HepG2 (cell line): Measurements from ENCODE around the gene MAN1A1. TPM values are rescaled to one million over a fixed set of nuclear protein-coding genes. Genes with fewer than 3 reads are reported as not detected.

ENCODE experiments used
- ATAC-seq: fragments of 200-7000 bp; cut with Tn5 transposase; 3 replicates; pipeline ENCODE4 v1.9.1; 2020; ENCODE audit warnings: mild to moderate bottlenecking, moderate library complexity
- BruUV-seq: library from RNA; stranded (reverse); fragments of 400-500 nt; replicated peaks from 2 replicates; lab custom pipeline; 2021; lab: Mats Ljungman, UMichigan
- CTCF ChIA-PET: fragments of 300-600 bp; formaldehyde crosslinking; extraction: SDS; loops from one replicate; lab custom pipeline; 2021; ENCODE audit warnings: low total read pairs, inconsistent platforms, low intra/inter-chr PET ratio; lab: Yijun Ruan, JAX
- POLR2A ChIA-PET: fragments of 350-600 bp; sonication (Branson Sonifier 250); formaldehyde crosslinking; loops from one replicate; lab custom pipeline; 2020; ENCODE audit warnings: antibody characterized with exemption, inconsistent platforms; lab: Yijun Ruan, JAX
- DNase-seq: peaks from one replicate; pipeline ENCODE4 v3.0.0-alpha.2; 2015; ENCODE audit warnings: low spot score
- FAIRE-seq: peaks from 3 replicates; lab custom pipeline; 2011; peaks lifted over from hg19 to GRCh38; lab: Jason Lieb, UNC
- H2AFZ ChIP-seq: one replicate; pipeline ENCODE4 v1.6.1; 2011; ENCODE audit warnings: low read length, inconsistent platforms
- H3K27ac ChIP-seq: fragments of 300-600 bp; 3 replicates; pipeline ENCODE4 v1.8.0; 2011; ENCODE audit warnings: mixed run types, mild to moderate bottlenecking, mixed read lengths, low read length, inconsistent platforms; ENCODE audit not compliant: insufficient read depth; ENCODE audit errors: extremely low read length
- H3K27me3 ChIP-seq, 2 experiments: fragments of 200-600 bp in 1 of 2; 2 replicates in 1 of 2; 3 replicates in 1 of 2; pipeline versions ENCODE4 v1.6.0 to v1.8.0; 2011; ENCODE audit warnings: low read length in 2 of 2, mild to moderate bottlenecking in 2 of 2, moderate library complexity in 2 of 2, inconsistent platforms in 1 of 2; ENCODE audit not compliant: insufficient read depth in 2 of 2, control insufficient read depth in 1 of 2
- H3K36me3 ChIP-seq, 2 experiments: fragments of 200-600 bp in 1 of 2; replicated peaks in 1 of 2; 2 replicates in 1 of 2; 3 replicates in 1 of 2; pipeline versions ENCODE4 v1.5.1 to v1.8.0; 2011; ENCODE audit warnings: low read length in 2 of 2, inconsistent platforms in 1 of 2; ENCODE audit not compliant: insufficient read depth in 2 of 2, control insufficient read depth in 1 of 2
- H3K4me1 ChIP-seq: 2 replicates; pipeline ENCODE4 v1.5.1; 2012; ENCODE audit warnings: low read length, inconsistent platforms; ENCODE audit not compliant: insufficient read depth
- H3K4me2 ChIP-seq: 2 replicates; pipeline ENCODE4 v1.6.0; 2011; ENCODE audit warnings: low read depth, low read length, inconsistent platforms
- H3K4me3 ChIP-seq, 3 experiments: fragments of 200-600 bp in 1 of 3; sonication (generic), shearing (Covaris generic) in 1 of 3; replicated peaks in 1 of 3; 2 replicates each; pipeline ENCODE4 v1.5.1; 2011 to 2016; ENCODE audit warnings: low read length in 3 of 3, inconsistent platforms in 2 of 3, low read depth in 2 of 3, mild to moderate bottlenecking in 2 of 3, control low read depth in 1 of 3, mixed read lengths in 1 of 3; ENCODE audit not compliant: insufficient read depth in 1 of 3
- H3K79me2 ChIP-seq: one replicate; pipeline ENCODE4 v1.6.1; 2011; ENCODE audit warnings: low read length, inconsistent platforms; ENCODE audit not compliant: insufficient read depth
- H3K9ac ChIP-seq: 2 replicates; pipeline ENCODE4 v1.6.0; 2011; ENCODE audit warnings: mild to moderate bottlenecking, low read depth, low read length, inconsistent platforms; ENCODE audit not compliant: insufficient read depth
- H3K9me3 ChIP-seq: 2 replicates; pipeline ENCODE4 v1.5.1; 2012; ENCODE audit warnings: mild to moderate bottlenecking, low read length
- H4K20me1 ChIP-seq: 2 replicates; pipeline ENCODE4 v1.6.0; 2011; ENCODE audit warnings: inconsistent platforms, mild to moderate bottlenecking, low read length, moderate library complexity; ENCODE audit not compliant: insufficient read depth
- BCL6 ChIP-seq: IDR thresholded peaks from 2 replicates; pipeline ENCODE4 v1.6.1; 2016; ENCODE audit warnings: missing genetic modification reagents, missing compliant biosample characterization
- CEBPB ChIP-seq: IDR thresholded peaks from 2 replicates; pipeline ENCODE4 v1.6.1; 2011; ENCODE audit warnings: low read depth, low read length, improper control_type of control experiment, borderline replicate concordance
- GTF3A ChIP-seq: sonication (generic); formaldehyde crosslinking; conservative IDR thresholded peaks from 2 replicates; pipeline ENCODE4 v1.4.0; 2020; ENCODE audit warnings: mild to moderate bottlenecking, missing genetic modification reagents
- HMGA1 ChIP-seq: sonication (generic); formaldehyde crosslinking; conservative IDR thresholded peaks from 2 replicates; pipeline ENCODE4 v1.4.0; 2020; ENCODE audit warnings: missing genetic modification reagents
- KAT8 ChIP-seq: IDR thresholded peaks from 2 replicates; pipeline ENCODE4 v1.6.1; 2016; ENCODE audit warnings: missing genetic modification reagents, missing compliant biosample characterization
- KLF16 ChIP-seq, 2 experiments: sonication (generic) in 1 of 2; formaldehyde crosslinking in 1 of 2; IDR thresholded peaks; 2 replicates each; pipeline versions ENCODE4 v1.6.1 to v1.8.0; 2016 to 2023; ENCODE audit warnings: missing genetic modification reagents in 2 of 2, missing compliant biosample characterization in 1 of 2
- KMT2A ChIP-seq: sonication (generic); formaldehyde crosslinking; IDR thresholded peaks from 2 replicates; pipeline ENCODE4 v1.4.0; 2020; ENCODE audit warnings: missing genetic modification reagents
- MIXL1 ChIP-seq: IDR thresholded peaks from 2 replicates; pipeline ENCODE4 v1.6.1; 2016
- NFYB ChIP-seq: sonication (generic); formaldehyde crosslinking; IDR thresholded peaks from 2 replicates; pipeline ENCODE4 v1.4.0; 2020; ENCODE audit warnings: missing genetic modification reagents
- NR1H2 ChIP-seq: sonication (generic); formaldehyde crosslinking; IDR thresholded peaks from 2 replicates; pipeline ENCODE4 v1.8.1; 2022; ENCODE audit warnings: low read depth, missing genetic modification reagents, borderline replicate concordance
- SCMH1 ChIP-seq: sonication (generic); formaldehyde crosslinking; IDR thresholded peaks from 2 replicates; pipeline ENCODE4 v1.9.0; 2021; ENCODE audit warnings: missing genetic modification reagents, mild to moderate bottlenecking, borderline replicate concordance
- SKI ChIP-seq: fragments of 450-650 bp; IDR thresholded peaks from one replicate; pipeline ENCODE4 v1.6.1; 2018; ENCODE audit warnings: mild to moderate bottlenecking; ENCODE audit not compliant: partially characterized antibody
- TEAD3 ChIP-seq: optimal IDR thresholded peaks from 2 replicates; pipeline ENCODE3; 2016; ENCODE audit warnings: borderline replicate concordance
- ZBTB3 ChIP-seq: sonication (generic); formaldehyde crosslinking; IDR thresholded peaks from 2 replicates; pipeline ENCODE4 v1.4.0; 2020; ENCODE audit warnings: low read depth, mild to moderate bottlenecking, moderate library complexity, missing genetic modification reagents, borderline replicate concordance
- ZFP62 ChIP-seq: sonication (generic); formaldehyde crosslinking; IDR thresholded peaks from 2 replicates; pipeline ENCODE4 v1.4.0; 2020; ENCODE audit warnings: missing genetic modification reagents
- ZMYM4 ChIP-seq: sonication (generic); formaldehyde crosslinking; IDR thresholded peaks from 2 replicates; pipeline ENCODE4 v1.8.1; 2023; ENCODE audit warnings: mild to moderate bottlenecking, missing genetic modification reagents
- ZNF44 ChIP-seq: sonication (generic); formaldehyde crosslinking; IDR thresholded peaks from 2 replicates; pipeline ENCODE4 v1.5.1; 2020; ENCODE audit warnings: mild to moderate bottlenecking, missing genetic modification reagents
- ZNF773 ChIP-seq: sonication (generic); formaldehyde crosslinking; IDR thresholded peaks from 2 replicates; pipeline ENCODE4 v1.4.0; 2020; ENCODE audit warnings: missing genetic modification reagents, borderline replicate concordance
- ZNF781 ChIP-seq: sonication (generic); formaldehyde crosslinking; IDR thresholded peaks from 2 replicates; pipeline ENCODE4 v1.5.1; 2020; ENCODE audit warnings: borderline replicate concordance, mild to moderate bottlenecking, missing genetic modification reagents; ENCODE audit errors: not compliant biosample characterization
- WGBS: methylation state at CpG from one replicate; pipeline ENCODE4 v1.1.6; 2017; ENCODE audit warnings: low lambda C conversion rate; 5-methylcytosine and 5-hydroxymethylcytosine counted together
- in situ Hi-C: cut with HindIII; loops from 2 replicates; pipeline ENCODE4 v1.10.0; 2017; ENCODE audit warnings: low pct_unique_long_range_greater_than_20kb; ENCODE audit not compliant: extremely low pct_ligation_motif_present
- intact Hi-C: fragments of 100-400 bp; cut with micrococcal nuclease; formaldehyde crosslinking; loops from one replicate; pipeline ENCODE4 v1.10.0; 2022; ENCODE audit not compliant: unreplicated experiment
- polyA plus RNA-seq, 8 experiments: library from polyadenylated mRNA; depleted of rRNA in 3 of 8; stranded (reverse) in 7 of 8; unstranded in 1 of 8; fragments of >200 nt; fragmentation: Illumina TruSeq in 4 of 8; extraction: Trizol in 4 of 8; gene quantifications; 2 replicates each; pipeline versions ENCODE4 v1.2.1 to v1.2.3, GENCODE V29; 2011 to 2016; ENCODE audit warnings: low read depth in 4 of 8, missing spikeins in 1 of 8, mixed read lengths in 1 of 8; ENCODE audit not compliant: insufficient read depth in 1 of 8
- total RNA-seq, 5 experiments: library from RNA; depleted of rRNA; stranded (reverse); fragments of >200 nt; fragmentation: Illumina TruSeq; extraction: Trizol; gene quantifications; 2 replicates each; pipeline ENCODE4 v1.2.3, GENCODE V29; 2016; ENCODE audit warnings: low read depth in 1 of 5
- TF ChIP-seq, protein P1 (sequence below): sonication (generic); formaldehyde crosslinking; IDR thresholded peaks from 2 replicates; pipeline ENCODE4 v1.8.0; 2022; ENCODE audit warnings: missing genetic modification reagents, mild to moderate bottlenecking, moderate library complexity, borderline replicate concordance
- TF ChIP-seq, protein P2 (sequence below): sonication (generic); formaldehyde crosslinking; IDR thresholded peaks from 2 replicates; pipeline ENCODE4; 2020; ENCODE audit warnings: missing genetic modification reagents, mild to moderate bottlenecking, borderline replicate concordance

The MAN1A1 gene
- total and polyA plus RNA-seq, 2 of the 13 experiments (the other 11 are each of a cell fraction or from before 2014, with no cell fraction given): 156 to 236 TPM

DNA sequence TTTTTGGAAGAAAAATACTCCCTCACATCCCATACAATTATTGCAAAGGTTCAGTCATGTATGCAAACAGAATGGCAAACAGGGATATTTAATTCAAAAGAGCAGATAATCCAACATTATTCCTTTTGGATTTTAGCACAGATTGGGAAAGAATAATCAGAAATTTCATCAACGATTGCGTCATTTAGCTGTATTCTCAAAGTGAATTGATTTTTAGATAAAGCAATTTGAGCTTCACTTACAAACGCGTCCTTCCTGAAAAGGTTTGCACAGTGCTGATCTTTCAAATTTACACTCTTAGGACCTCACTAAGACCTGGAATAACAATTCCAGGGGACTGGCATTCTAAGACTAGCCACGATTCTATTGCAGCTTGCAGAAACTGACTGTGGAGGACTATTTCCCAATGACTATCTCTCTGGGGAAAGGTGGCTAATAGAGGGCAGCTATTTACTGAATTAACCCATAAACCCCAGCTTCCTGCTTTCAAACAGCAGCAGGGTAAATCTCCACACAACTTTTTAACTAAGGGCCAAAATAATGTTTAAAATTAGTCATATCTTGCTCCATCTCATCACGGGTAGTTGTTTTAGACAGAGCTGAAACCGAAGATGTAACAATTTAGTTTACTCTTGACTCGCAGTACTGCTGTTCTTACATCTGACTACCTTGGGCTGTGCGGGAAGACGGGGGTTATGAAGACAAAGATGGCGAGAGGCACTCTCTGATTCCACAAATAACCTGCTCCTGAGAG is 139.9 kb downstream of the MAN1A1 start:
- Histone ChIP-seq H3K4me1 (peaks cover 19% of the 10 kb centered on the region), H2AFZ (no peak overlapping the region), H3K9ac (no peak overlapping the region), H3K27me3 (no peaks in the 10 kb centered on the region), H3K27ac (no peak overlapping the region), H3K9me3 (no peaks in the 10 kb centered on the region), H3K4me2 (no peak overlapping the region), H4K20me1 (peaks cover 3% of the 10 kb centered on the region; the same call in 1 of the 2 replicates), H3K79me2 (peaks cover 16% of the 10 kb centered on the region), H3K4me3 (no peak overlapping the region), H3K36me3 (peaks cover 24 to 71% of the 10 kb centered on the region in 2 experiments)
- ATAC-seq (peak; percentile 78), FAIRE-seq (no peak), DNase-seq (no peak)
- CTCF ChIA-PET: no interaction called here
- 80% methylated on average over 11 of the region's 11 CpGs for WGBS
- in situ Hi-C loops (no loop called here), intact Hi-C loops (no loop called here)
- POLR2A ChIA-PET: interaction anchor here (1.4 kb wide), 1 partner anchor 138 kb away, joined by 7 read pairs; no protein-coding TSS in a partner anchor
- no TSS peak for BruUV-seq
- TF ChIP-seq ZBTB3 (CRISPR knock-in tag): no peak
- no peak for TF ChIP-seq KMT2A (CRISPR knock-in tag)
- no peak for TF ChIP-seq GTF3A
- no peak for TF ChIP-seq HMGA1 (CRISPR knock-in tag)
- TF ChIP-seq KAT8 (CRISPR knock-in tag): 0 out of 2 replicates have a peak, but pooled peaks have one; percentile 22
- TF ChIP-seq ZNF773: no peak
- peak; percentile 56; the same call in 1 of the 2 replicates for TF ChIP-seq BCL6 (CRISPR knock-in tag)
- TF ChIP-seq MIXL1: peak; percentile 68; the same call in 1 of the 2 replicates
- no peak for TF ChIP-seq SCMH1 (CRISPR knock-in tag)
- TF ChIP-seq SKI: no peak
- TF ChIP-seq, protein P1, sequence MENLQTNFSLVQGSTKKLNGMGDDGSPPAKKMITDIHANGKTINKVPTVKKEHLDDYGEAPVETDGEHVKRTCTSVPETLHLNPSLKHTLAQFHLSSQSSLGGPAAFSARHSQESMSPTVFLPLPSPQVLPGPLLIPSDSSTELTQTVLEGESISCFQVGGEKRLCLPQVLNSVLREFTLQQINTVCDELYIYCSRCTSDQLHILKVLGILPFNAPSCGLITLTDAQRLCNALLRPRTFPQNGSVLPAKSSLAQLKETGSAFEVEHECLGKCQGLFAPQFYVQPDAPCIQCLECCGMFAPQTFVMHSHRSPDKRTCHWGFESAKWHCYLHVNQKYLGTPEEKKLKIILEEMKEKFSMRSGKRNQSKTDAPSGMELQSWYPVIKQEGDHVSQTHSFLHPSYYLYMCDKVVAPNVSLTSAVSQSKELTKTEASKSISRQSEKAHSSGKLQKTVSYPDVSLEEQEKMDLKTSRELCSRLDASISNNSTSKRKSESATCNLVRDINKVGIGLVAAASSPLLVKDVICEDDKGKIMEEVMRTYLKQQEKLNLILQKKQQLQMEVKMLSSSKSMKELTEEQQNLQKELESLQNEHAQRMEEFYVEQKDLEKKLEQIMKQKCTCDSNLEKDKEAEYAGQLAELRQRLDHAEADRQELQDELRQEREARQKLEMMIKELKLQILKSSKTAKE (CRISPR knock-in tag): no peak
- TF ChIP-seq, protein P2, sequence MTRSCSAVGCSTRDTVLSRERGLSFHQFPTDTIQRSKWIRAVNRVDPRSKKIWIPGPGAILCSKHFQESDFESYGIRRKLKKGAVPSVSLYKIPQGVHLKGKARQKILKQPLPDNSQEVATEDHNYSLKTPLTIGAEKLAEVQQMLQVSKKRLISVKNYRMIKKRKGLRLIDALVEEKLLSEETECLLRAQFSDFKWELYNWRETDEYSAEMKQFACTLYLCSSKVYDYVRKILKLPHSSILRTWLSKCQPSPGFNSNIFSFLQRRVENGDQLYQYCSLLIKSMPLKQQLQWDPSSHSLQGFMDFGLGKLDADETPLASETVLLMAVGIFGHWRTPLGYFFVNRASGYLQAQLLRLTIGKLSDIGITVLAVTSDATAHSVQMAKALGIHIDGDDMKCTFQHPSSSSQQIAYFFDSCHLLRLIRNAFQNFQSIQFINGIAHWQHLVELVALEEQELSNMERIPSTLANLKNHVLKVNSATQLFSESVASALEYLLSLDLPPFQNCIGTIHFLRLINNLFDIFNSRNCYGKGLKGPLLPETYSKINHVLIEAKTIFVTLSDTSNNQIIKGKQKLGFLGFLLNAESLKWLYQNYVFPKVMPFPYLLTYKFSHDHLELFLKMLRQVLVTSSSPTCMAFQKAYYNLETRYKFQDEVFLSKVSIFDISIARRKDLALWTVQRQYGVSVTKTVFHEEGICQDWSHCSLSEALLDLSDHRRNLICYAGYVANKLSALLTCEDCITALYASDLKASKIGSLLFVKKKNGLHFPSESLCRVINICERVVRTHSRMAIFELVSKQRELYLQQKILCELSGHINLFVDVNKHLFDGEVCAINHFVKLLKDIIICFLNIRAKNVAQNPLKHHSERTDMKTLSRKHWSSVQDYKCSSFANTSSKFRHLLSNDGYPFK (CRISPR knock-in tag): no peak
- TF ChIP-seq NR1H2 (CRISPR knock-in tag): no peak
- TF ChIP-seq NFYB: no peak
- peak; percentile 59; the same call in 1 of the 2 replicates for TF ChIP-seq ZMYM4 (CRISPR knock-in tag)
- peak; percentile 95 for TF ChIP-seq CEBPB
- no peak for TF ChIP-seq TEAD3 (CRISPR knock-in tag)
- TF ChIP-seq ZNF44: no peak
- TF ChIP-seq KLF16 (CRISPR knock-in tag; IDR thresholded peaks at IDR 0.05): peak in 1 of 2 experiments; percentile 68; a peak in 2 of 4 replicates
- no peak for TF ChIP-seq ZNF781 (CRISPR knock-in tag)
- no peak for TF ChIP-seq ZFP62
